GM12878 (cell line): ENCODE measurements around the gene B3GNT7. TPM values are rescaled to one million over a fixed set of nuclear protein-coding genes. Genes with fewer than 3 reads are reported as not detected.

Experiments
- CBFB ChIP-seq: IDR thresholded peaks from 2 replicates; pipeline ENCODE4 v1.6.1; 2016; ENCODE audit warnings: antibody characterized with exemption, low read depth
- CUX1 ChIP-seq: IDR thresholded peaks from 2 replicates; pipeline ENCODE4 v1.6.1; 2012; ENCODE audit warnings: improper control_type of control experiment, low read depth, low read length; ENCODE audit not compliant: insufficient replicate concordance
- EGR1 ChIP-seq, 2 experiments: IDR thresholded peaks; 1 replicate in 1 of 2; 2 replicates in 1 of 2; pipeline ENCODE4 v1.6.1; 2011 to 2012; ENCODE audit warnings: low read depth in 2 of 2, low read length in 2 of 2, borderline replicate concordance in 1 of 2, mild to moderate bottlenecking in 1 of 2, moderate library complexity in 1 of 2
- ELK1 ChIP-seq: IDR thresholded peaks from 2 replicates; pipeline ENCODE4 v1.6.1; 2012; ENCODE audit warnings: low read depth, low read length, improper control_type of control experiment
- FOXK2 ChIP-seq: fragments of 450-650 bp; IDR thresholded peaks from 2 replicates; pipeline ENCODE4 v1.6.1; 2017; ENCODE audit warnings: mild to moderate bottlenecking, moderate library complexity
- GABPA ChIP-seq: IDR thresholded peaks from 2 replicates; pipeline ENCODE4 v1.6.1; 2014; ENCODE audit warnings: antibody characterized with exemption, low read depth, mild to moderate bottlenecking, inconsistent platforms
- HDAC2 ChIP-seq: fragments of 200-600 bp; sonication (generic); IDR thresholded peaks from 2 replicates; pipeline ENCODE4 v1.6.1; 2017
- IKZF2 ChIP-seq, 2 experiments: fragments of 450-650 bp; IDR thresholded peaks; 2 replicates each; pipeline ENCODE4 v1.6.1; 2017; ENCODE audit warnings: mild to moderate bottlenecking in 2 of 2, moderate library complexity in 2 of 2
- KDM1A ChIP-seq: fragments of 200-600 bp; sonication (generic); IDR thresholded peaks from 2 replicates; pipeline ENCODE4 v1.6.1; 2016; ENCODE audit warnings: borderline replicate concordance
- MEF2B ChIP-seq: fragments of 450-650 bp; IDR thresholded peaks from 2 replicates; pipeline ENCODE4 v1.6.1; 2018; ENCODE audit warnings: mild to moderate bottlenecking, moderate library complexity; ENCODE audit not compliant: partially characterized antibody, poor library complexity, severe bottlenecking
- NR2F1 ChIP-seq: fragments of 450-650 bp; conservative IDR thresholded peaks from 2 replicates; pipeline ENCODE4 v1.6.1; 2017; ENCODE audit warnings: mild to moderate bottlenecking
- POLR2A ChIP-seq: IDR thresholded peaks from 2 replicates; pipeline ENCODE4 v1.6.1; 2011; ENCODE audit warnings: low read depth, mild to moderate bottlenecking, low read length
- POLR2AphosphoS5 ChIP-seq: IDR thresholded peaks from 2 replicates; pipeline ENCODE4 v1.6.1; 2011; ENCODE audit warnings: mild to moderate bottlenecking, low read length, inconsistent platforms
- SIN3A ChIP-seq: IDR thresholded peaks from 2 replicates; pipeline ENCODE4 v1.6.1; 2012; ENCODE audit warnings: low read depth, low read length, improper control_type of control experiment
- SMC3 ChIP-seq: IDR thresholded peaks from 2 replicates; pipeline ENCODE4 v1.6.1; 2011; ENCODE audit warnings: low read length, improper control_type of control experiment, borderline replicate concordance
- YBX1 ChIP-seq: fragments of 450-650 bp; IDR thresholded peaks from 2 replicates; pipeline ENCODE4 v1.6.1; 2016; ENCODE audit warnings: antibody characterized with exemption
- ZBED1 ChIP-seq: IDR thresholded peaks from 2 replicates; pipeline ENCODE4 v1.6.1; 2016; ENCODE audit warnings: borderline replicate concordance
- ZBTB40 ChIP-seq: fragments of 450-650 bp; IDR thresholded peaks from 2 replicates; pipeline ENCODE4 v1.6.1; 2016; ENCODE audit warnings: mild to moderate bottlenecking, moderate library complexity, borderline replicate concordance
- ZNF24 ChIP-seq: fragments of 450-650 bp; IDR thresholded peaks from 2 replicates; pipeline ENCODE4 v1.6.1; 2017; ENCODE audit warnings: antibody characterized with exemption, mild to moderate bottlenecking
- ZNF274 ChIP-seq: IDR thresholded peaks from one replicate; pipeline ENCODE4 v1.8.0; 2011; ENCODE audit not compliant: insufficient read length, insufficient read depth
- ZNF384 ChIP-seq: IDR thresholded peaks from 2 replicates; pipeline ENCODE4 v1.6.1; 2012; ENCODE audit warnings: low read depth, mild to moderate bottlenecking, low read length, improper control_type of control experiment, borderline replicate concordance
- polyA plus RNA-seq, 11 experiments: library from polyadenylated mRNA; depleted of rRNA in 4 of 11; unstranded in 6 of 11; stranded (reverse) in 5 of 11; fragments of >200 nt; fragmentation: Nextera tagmentation in 4 of 11; fragmentation: Illumina TruSeq in 1 of 11; extraction: Ambion mirVana in 4 of 11; extraction: Trizol in 1 of 11; gene quantifications; 1 replicate in 1 of 11; 2 replicates in 10 of 11; pipeline versions ENCODE4 v1.2.1 to v1.2.3, GENCODE V29; 2011 to 2016; ENCODE audit warnings: inconsistent platforms in 2 of 11, missing spikeins in 2 of 11, low read depth in 1 of 11
- total RNA-seq, 4 experiments: library from RNA; depleted of rRNA in 3 of 4; stranded (reverse); fragments of >200 nt in 3 of 4; fragmentation: Illumina TruSeq in 1 of 4; extraction: Trizol in 1 of 4; gene quantifications; 2 replicates each; pipeline versions ENCODE4 v1.2.1 to v1.2.3, GENCODE V29; 2013 to 2021

B3GNT7 gene
- total and polyA plus RNA-seq, 10 of the 15 experiments (the other 5 are each of a cell fraction or from before 2014, with no cell fraction given), result 0.91 to 12.6 (median 3.7) TPM

GRCh38 chr2:231361701-231362554 is 33.6 kb upstream of the B3GNT7 start (continued):
- TF ChIP-seq ELK1, result peak; percentile 64; the same call in 1 of the 2 replicates
- peak; percentile 23; the same call in 1 of the 2 replicates for TF ChIP-seq ZBTB40
- no peak for TF ChIP-seq ZNF274
- TF ChIP-seq EGR1 (IDR thresholded peaks at IDR 0.05; ENCODE audit: borderline replicate concordance in 1 of 2, low read depth in 2 of 2, low read length in 2 of 2), result peak in 1 of 2 experiments; percentile 46; a peak in 1 of 3 replicates
- peak; percentile 39 for TF ChIP-seq MEF2B
- no peak for TF ChIP-seq ZBED1
- TF ChIP-seq POLR2AphosphoS5, result peak; percentile 62; the same call in 1 of the 2 replicates
- peak; percentile 25; the same call in 1 of the 2 replicates for TF ChIP-seq SMC3
- TF ChIP-seq ZNF24, result no peak
- no peak for TF ChIP-seq ZNF384
- no peak for TF ChIP-seq CBFB
- no peak for TF ChIP-seq YBX1
- TF ChIP-seq KDM1A, result no peak
- TF ChIP-seq FOXK2, result no peak
- TF ChIP-seq NR2F1, result peak; percentile 46; the same call in 1 of the 2 replicates
- no peak for TF ChIP-seq CUX1
- peak; percentile 35; the same call in 1 of the 2 replicates for TF ChIP-seq POLR2A
- no peak for TF ChIP-seq HDAC2
- TF ChIP-seq SIN3A, result no peak
- TF ChIP-seq GABPA, result 0 out of 2 replicates have a peak, but pooled peaks have one; percentile 23
- no peak for TF ChIP-seq IKZF2 (IDR thresholded peaks at IDR 0.05)
